Measurements from ENCODE around the gene NEDD4.
A peak's percentile ranks its signal among the peaks of the same experiment; 100 is the strongest.
"Not testable (repeated sequence)": the region's sequence is repeated elsewhere in the genome, so short reads cannot be mapped to it uniquely, and the experiment has no call there.

The NEDD4 gene

DNA sequence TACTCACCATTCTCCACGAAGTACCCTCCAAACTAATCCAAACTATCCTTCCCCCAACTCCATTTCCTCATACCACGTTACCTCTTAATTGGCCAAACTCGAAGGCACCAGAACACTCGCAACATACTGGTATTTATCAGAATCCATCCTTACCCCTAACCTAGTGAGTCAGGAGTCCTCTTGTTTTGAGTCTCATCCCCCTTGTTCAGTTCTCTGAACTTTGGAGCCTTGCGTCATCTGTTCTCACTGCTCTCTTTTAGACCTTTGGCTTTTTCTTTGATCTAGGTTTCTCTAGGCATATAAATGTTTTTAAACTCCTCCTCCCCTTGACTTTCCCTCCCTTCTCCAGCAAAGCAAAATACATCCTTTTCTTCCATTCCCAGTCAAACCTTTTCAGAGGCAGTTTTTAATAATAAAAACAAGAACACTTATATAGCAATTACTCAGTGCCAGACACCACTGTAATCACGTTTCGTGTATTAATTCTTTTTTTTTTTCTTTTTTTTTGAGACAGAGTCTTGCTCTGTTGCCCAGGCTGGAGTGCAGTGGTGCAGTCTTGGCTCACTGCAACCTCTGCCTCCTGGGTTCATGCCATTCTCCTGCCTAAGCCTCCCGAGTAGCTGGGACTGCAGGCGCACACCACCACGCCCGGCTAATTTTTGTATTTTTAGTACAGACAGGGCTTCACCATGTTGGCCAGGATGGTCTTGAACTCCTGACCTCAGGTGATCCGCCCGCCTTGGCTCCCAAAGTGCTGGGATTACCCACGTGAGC lies 40.7 kb downstream of the NEDD4 start:
- not testable (repeated sequence) for DNase-seq

DNA sequence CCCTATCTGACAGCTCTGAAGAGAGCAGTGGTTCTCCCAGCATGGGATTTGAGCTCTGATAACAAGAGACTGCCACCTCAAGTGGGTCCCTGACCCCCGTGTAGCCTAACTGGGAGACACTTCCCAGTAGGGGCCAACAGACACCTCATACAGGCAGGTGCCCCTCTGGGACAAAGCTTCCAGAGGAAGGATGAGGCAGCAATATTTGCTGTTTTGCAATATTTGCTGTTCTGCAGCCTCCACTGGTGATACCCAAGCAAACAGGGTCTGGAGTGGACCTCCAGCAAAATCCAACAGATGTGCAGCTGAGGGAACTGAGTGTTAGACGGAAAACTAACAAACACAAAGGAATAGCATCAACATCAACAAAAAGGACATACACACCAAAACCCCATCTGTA lies 48.8 kb downstream of the NEDD4 start:
- not testable (repeated sequence) for DNase-seq

GRCh38 chr15:55942332-55942731 lies 51.1 kb downstream of the NEDD4 start:
- DNase-seq: peak; percentile 14

DNA sequence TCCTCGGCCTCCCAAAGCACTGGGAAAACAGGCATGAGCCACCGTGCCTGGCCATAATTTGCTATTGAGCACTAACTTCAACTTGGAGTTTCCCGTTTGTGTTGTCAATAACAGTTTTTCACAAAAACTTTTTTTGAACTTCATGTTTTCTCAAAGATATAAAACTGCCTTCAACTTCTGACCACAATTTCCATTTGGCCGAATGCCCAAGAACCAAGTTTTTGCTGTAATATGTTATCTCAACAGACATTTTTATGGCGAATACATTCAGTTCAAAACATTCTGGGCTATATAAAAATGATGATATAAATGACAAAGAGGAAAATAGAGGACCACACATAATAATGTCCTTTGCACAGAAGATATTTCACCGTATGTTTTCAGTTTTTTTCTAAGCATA lies 56.4 kb downstream of the NEDD4 start:
- DNase-seq: no peak

DNA sequence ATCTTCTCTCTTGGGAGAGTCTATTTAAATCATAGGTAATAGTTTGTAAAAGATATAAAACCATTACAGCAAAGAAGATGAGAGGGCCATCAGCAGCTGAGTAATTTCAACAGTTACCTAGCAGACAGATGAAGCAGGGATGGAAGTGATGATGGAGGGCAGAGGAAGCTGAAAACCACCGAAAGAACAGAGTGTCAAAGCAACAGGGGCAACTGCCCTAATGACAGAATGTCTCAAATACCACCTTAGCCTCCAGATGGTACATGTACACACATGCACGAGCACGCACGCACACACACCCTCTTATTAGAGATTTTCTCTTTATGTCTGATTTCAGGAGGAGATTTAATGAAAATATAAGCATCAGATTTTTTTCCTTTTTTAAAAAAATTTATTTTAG lies 64.5 kb downstream of the NEDD4 start:
- DNase-seq: no peak

- no peak for DNase-seq
These were observed 71.7 kb downstream of the NEDD4 start for GRCh38 chr15:55921744-55922143.

- DNase-seq: peak; percentile 3
These were observed 75.5 kb downstream of the NEDD4 start for GRCh38 chr15:55917881-55918296.

GRCh38 chr15:55916666-55917409 lies 76.6 kb downstream of the NEDD4 start:
- no peak for DNase-seq

DNA sequence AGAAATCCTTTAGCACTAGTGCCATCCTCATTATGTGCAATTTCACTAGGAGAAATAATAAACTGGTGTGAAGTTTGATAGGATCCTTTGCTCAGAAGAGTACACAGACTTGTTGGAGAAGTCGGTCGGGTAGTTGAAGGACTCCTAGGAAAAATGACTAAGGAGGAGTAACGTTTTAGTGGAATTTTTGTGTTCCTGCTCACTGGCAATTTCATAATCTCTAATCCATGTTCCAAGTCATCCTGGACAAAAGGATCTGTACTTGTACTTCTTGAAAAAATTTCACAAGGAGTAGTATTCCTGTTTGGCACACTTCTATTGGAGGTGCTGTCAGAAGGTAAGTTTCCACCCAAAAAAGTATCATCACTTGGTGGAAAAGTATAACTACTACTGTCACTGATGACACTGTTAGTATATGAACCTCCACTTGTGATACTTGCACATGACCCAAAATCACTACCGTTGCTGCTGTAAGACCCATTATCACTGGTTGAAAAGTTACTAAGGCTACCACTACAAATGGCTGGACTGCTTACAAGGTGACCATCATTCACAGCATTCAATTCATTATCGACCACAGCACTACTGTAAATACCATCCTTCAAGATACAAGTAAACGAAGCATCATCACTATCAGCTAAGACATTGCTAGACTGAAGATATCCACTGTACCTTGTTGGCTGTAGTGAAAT lies 77.4 kb downstream of the NEDD4 start:
- no peak for DNase-seq

- no peak for DNase-seq
These were observed 78.2 kb downstream of the NEDD4 start for GRCh38 chr15:55915221-55915620.

DNA sequence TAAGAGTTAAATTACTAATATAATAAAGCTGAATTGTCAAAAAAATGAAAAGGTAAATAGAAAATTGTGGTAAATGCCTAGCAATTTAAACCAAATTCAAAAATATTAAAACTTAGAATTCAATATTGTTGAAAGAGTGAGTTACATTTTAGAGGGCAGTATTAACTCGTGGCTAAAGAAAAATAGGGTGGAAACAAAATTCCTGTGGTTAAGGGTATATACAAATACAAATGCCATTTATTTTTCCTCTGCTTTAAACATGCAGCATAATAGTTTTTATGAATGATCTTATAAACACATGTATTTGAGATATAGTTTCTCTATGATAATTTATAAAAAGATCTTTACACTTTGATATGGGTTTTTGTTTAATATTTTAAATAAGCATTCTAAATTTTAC lies 79.0 kb downstream of the NEDD4 start:
- no peak for DNase-seq

- no peak for DNase-seq
These were observed 80.4 kb downstream of the NEDD4 start for GRCh38 chr15:55912982-55913381.

- no peak for DNase-seq
These were observed 84.2 kb downstream of the NEDD4 start for GRCh38 chr15:55909036-55909811.

DNA sequence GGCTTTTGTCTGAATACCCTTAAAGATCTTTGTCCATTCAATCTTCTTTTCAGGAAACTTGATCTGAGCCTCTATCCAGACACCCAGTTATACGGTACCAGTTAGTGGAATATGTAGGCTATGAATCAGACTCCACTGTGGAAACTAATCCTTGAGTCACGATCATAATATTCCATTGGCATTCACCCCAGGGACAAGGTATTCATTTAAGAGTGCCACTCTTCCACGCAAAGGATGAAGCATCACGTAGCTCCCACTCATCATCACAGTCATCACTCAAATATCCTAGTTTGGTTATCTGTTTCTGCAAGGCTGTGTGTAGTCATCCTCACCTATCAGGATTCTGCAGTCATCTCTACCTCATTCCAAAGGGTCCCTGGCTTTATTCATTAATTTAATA lies 85.6 kb downstream of the NEDD4 start:
- no peak for DNase-seq

- no peak for DNase-seq
These were observed 90.4 kb downstream of the NEDD4 start for GRCh38 chr15:55902981-55903380.

DNA sequence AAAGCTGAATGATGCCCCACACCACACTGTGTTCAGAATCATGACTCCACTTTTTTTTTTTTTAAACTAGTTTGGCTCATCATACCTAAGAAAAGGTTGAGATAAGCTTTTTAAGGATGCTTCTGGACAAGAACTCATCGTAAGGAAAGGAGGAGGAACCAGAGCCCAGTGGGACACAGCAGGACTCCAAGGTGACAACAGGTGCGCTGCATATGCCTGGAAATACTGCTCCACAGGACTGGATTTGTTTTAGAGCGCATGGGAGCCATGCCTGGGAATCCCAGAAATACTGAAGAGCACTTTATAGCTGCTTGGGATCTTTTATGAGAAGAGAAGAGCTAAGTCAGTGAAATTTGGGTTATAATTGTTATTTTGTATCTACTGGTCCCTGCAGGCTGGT lies 93.4 kb downstream of the NEDD4 start:
- DNase-seq: no peak

DNA sequence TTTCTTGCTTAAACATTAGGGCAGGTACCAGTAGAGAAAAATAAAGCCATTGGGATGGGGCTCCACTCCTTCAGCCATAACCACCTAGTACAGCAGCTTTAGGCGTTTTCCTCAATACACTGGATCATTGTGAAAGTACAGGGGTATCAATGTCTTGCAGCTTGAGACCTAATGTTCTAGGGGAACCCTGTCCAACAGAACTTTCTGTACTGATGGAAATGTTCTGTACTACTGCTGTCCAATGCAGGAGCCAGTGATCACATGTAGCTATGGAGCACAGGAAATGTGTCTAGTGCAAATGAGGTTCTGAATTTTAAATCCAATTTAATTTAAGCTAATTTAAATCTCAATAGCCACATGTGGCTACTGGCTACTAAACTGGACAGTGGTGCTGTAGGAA lies 93.9 kb downstream of the NEDD4 start:
- DNase-seq: no peak

DNA sequence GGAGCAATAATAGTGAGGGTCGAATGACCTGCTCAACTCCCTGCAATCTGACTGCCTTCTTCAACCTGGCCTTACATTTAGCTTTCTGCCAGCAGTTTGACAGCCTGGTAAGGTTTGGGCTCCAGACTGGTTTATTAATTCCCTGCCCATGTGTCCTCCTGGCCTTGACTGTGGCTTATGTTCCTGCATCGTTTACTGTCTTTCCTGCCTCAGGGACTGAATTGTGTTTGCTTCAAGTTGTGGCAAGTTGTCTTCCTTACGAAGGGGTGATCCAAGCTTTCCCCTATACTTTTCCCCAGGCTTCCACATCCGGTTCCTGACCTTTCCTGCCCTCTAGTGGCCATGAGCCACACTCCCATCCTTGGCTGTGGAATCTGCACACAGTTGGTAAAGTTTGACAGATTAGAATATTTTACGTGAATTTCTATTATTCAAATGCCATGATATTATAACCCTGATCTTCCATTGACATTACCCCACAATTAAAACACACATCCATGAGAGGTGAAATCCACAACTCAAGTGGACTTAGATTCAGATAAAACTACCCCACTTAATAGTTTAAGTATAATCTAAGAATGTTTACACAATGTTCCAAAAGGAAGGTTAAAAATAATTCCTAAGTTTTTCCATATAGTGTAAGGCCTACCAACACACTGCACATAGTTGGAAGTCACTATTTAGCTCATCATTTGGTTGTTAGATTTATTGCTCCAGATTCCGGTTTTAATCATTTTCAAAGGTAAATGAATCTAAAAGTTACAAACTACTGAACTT lies 95.7 kb downstream of the NEDD4 start:
- no peak for DNase-seq

DNA sequence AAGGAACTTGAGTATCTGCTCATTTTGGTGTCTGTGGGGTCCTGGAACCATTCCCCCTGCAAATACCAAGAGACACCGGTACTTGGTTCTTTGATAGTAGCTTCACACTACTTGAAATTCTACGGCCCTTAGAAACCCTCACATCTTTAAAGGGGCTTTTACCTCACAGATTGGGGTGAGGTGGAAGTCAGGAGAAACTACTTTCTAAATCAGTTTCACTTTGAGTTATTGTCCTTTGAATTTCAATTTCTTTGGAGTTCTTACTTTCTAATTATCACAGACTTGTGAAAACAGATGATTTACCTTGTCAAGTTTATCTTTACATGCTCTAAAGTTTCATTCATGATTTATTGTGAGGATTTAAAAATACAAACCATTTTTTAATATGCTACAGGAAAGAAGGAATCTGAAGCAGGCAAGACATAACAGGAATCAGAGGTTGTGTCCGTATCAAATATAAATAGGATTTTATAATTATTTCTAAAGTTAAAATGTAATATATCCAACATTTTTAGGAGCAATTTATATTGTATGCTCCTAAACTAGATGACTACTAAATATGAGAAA lies 98.9 kb downstream of the NEDD4 start:
- no peak for DNase-seq

- no peak for DNase-seq
These were observed 99.6 kb downstream of the NEDD4 start for GRCh38 chr15:55893852-55894251.

- no peak for DNase-seq
These were observed 102.2 kb downstream of the NEDD4 start for GRCh38 chr15:55891196-55891595.

DNA sequence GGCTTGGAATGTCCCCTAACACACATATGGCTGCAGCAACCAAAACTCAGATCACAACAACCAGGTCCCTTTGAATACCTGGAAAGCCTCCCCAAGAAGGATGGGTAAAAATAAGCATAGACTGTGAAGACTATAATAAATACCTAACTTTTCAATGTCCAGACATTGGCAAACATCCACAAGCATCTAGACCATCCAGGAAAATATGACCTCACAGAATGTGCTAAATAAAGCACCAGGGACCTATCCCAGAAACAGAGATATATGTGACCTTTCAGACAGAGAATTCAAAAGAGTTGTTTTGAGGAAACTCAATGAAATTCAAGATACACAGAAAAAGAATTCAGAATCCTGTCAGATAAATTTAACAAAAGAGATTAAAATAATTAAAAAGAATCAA lies 109.2 kb downstream of the NEDD4 start:
- no peak for DNase-seq

All from CD4-positive, alpha-beta T cell treated with Interleukin-21 for 1 hour (primary cell).